Stimulated activated CD4-positive, alpha-beta T cell treated with anti-CD3 and anti-CD28 coated beads, TNF-alpha, amount 100 ng/mL, for 1 hour (primary cell): ENCODE results near the gene S100A11.

Experiments used
- DNase-seq, 3 donors: peaks; one replicate each; pipeline ENCODE4 v3.0.0-alpha.2; 2020; ENCODE audit warnings: low read depth in 3 of 3, low spot score in 1 of 3

The S100A11 gene

DNA sequence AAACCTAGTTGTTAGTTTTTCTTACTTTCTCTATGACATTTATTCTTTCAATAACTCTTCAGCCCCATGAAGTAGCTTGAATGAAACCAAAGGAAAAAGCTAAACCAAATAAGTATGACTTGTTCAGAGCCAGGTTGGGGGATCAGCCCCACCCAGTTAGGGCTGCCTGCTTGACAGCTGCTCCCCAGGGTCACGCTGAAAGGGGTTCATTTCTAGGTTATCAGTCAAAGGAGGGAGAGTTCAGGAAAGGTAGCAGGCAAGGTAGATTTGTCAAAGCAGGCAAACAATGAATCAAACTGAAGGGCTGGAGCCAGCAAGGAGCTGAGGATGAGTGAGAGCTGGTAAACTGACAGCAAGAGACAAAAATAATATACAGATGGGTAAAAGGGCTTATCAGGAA is 3.1 kb upstream of the S100A11 start:
- DNase-seq, result no peak

DNA sequence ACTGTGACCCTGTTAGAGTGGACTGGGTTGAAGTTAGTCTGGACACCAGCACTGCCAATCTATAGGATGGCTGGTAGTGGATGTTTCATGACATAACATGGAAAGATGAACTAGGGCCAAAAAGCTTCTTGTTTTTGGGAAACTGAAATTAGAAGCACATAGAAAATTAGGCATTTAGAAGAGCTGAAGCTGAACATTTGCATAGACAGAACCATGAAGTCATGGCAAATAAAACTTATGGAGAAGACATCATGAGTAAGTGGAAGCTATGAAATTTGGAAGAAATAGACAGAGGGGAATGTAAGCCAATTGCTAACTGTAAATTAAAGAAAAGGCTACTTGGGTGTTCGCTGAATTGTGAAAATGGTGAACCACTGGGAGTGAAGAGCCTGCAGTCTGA is 2.7 kb upstream of the S100A11 start:
- no peak for DNase-seq

DNA sequence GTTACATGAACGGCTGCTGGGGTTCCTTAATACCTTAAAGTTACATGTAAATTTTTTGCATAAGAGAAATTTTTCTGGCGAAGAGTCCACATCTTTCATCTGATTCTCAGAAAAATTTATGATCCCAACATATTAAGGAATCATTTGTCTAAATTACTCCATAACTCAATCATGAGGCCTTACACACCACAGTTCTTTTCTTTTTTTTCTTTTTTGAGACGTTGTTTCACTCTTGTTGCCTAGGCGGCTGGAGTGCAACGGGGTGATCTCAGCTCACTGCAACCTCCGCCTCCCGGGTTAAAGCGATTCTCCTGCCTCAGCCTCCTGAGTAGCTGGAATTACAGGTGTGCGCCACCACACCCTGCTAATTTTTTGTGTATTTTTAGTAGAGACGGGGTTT is 2.1 kb upstream of the S100A11 start:
- no peak for DNase-seq

DNA sequence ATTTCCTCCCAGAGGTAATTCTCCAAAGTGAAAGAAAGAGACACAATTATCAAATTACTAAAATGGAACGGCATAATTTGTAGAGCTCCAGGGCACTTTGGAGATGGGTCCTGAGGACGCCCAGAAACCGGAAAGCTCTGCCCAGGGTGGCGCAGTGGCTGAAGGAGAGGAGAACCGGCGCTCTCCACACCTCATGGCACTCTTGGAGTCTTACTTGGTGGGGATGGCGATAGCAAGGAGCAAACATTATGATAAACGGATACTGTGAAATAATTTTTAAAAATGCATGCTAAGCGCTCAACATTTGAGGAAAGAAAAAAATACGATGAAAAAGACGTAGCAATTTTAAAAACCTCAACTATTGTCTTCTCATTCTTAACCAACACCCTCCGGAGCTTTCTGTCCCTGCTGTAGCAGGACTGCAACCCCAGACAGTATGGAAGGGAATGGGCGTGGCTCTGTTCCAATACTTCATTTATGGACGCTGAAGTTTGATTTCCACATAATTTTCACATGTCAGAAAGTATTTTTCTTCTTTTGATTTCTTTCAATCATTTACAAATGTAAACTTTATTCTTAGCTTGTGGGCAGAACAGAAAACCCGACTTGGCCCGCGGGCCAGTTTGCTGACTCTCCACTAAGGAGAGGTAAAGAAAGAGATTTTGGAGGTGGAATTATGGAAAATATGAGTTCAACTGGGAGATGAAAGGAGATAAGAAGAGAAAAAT is 1.1 kb downstream of the S100A11 start:
- DNase-seq, result no peak

DNA sequence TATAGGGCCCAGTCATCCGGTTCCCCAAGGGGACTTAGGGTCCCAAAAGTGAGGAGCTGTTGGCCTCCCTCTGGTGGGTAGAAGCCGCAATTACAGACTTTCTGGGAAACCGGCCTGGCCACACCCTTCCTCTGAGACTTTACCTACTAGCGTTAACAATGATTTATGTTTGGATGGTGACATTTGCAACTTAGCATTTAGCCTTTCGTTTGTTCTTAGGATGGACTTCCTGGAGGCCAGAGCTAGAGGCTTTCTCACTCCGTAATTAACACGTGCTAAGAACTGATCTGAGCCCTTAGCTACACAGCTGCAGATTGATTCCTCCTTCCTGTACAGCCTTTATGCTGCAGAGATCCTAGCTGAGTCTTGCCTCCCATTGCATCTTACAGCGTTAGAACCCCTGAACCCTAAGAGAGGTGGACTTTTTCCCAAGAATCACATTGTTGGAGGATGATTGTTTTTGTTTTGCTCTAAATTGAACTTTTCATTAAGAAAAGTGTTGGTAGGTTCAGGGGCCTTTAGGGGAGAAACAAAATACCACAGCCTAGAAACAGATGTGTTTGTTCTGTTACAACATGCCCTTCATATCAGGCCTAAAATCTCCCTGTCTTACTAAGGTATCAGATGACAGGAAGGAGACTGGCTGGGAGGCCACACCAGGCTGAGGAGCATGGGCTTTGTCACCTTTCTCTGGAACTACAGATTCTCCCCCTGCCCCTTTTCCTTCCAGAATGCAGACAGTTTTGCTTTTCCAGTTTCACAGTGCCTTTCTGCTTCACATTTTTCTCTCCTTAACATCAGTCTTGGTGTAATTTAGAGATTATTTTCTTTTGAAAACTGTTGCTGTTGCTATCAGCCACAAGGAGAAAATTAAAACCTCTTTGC is 1.9 kb downstream of the S100A11 start:
- DNase-seq, result peak in 2 of 3 donors; percentile 15 to 27

DNA sequence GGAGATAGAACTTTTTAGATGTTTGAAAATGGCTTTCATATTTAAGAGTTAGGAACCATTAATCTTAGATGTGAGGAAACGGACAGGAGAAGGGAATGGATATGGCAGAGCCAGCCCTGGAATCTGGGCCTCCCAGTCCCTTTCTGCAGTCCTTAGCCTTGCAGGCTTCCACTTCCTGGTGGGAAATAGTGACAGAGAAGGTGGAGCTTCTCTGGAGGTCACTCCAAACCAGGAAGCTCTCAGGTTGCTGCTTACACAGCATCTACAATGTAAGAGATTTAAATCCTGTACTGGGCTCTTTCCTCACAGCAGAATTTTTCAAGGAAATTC is 2.5 kb downstream of the S100A11 start:
- no peak for DNase-seq

DNA sequence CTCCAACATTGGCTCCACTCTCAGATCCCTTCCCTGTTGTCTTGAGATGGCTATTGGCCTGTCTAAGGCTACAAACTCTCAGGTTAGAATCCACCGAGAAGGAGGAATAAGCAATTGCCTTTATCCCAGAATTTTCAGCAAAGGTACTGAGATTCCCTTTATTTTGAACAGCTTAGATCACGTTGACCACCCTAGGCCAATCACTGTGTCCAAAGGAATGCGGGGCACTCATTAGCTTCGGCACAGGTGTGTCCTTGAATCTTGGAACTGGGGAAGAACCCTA is 6.9 kb downstream of the S100A11 start:
- no peak for DNase-seq

DNA sequence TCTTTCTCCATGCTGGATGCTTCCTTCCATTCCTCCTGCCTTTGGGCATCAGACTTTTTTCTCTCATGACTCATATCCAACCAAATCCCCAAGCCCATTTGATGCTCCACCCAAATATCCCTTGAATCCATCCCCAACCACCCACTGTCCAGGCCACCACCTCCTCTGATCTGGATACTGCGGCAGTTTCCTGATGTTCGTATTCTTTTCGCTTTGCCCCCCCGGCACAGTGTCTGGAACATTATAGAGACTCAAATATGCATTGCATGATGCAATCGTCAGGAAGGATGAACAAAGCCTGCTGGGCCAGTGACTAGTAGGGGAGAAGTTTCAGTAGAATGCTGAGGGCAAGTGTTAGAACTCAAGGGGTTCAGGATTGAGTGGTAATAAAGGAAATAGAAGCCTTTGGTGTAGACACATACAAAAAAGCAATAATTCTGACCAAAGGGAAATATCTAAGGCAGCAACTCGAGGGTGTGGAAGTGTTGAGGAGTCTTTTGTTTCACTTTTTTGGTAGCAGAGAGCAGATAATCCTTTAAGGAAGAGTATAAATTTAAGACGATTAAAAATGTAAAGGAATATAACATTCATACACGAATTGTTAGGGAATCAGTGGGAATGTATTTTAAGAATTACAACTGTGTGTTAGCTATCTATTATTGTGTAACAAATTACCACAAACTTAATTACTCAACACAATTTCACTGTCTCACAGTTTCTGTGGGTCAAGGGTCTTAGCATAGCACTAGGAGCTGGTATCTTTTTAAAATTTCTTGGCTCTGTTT is 7.5 kb downstream of the S100A11 start:
- DNase-seq, result no peak

DNA sequence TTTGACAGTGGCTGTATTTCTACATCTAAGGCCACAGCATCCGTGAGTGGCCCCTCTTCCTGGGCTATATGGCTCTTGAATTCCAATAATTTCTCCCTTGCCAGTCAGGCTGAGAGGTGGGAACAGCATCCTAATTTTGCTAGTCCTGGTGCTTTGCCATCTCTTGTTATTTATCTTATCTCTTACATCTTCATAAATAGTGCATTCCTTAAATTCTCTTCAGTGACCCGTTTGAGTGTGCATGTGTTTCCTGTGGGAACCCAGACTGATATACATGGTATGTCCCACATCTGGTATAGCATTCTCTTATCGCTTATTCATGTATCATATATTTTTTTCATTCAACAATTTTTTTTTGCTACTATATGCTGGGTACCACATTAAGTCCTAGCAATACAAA is 9.9 kb downstream of the S100A11 start:
- no peak for DNase-seq

DNA sequence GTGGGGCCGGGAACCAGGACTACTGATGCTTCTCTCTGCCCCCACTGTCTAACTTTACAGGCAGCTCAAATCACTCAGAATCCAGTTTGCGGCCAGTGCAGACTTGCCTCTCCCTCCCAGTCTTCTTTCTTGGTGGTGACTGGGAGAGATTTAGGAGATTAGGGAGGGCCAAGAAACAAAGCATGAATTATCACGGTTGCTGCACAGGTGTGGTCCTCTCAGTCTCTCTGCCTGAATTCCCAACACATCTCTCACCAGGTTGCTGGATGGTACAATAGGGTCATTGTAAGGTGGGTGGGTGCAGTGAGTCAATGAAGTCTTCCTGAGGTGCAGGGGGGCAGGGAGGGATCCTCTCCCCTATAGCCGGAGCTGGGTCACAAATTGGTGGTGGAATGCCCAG is 12.6 kb downstream of the S100A11 start:
- no peak for DNase-seq

DNA sequence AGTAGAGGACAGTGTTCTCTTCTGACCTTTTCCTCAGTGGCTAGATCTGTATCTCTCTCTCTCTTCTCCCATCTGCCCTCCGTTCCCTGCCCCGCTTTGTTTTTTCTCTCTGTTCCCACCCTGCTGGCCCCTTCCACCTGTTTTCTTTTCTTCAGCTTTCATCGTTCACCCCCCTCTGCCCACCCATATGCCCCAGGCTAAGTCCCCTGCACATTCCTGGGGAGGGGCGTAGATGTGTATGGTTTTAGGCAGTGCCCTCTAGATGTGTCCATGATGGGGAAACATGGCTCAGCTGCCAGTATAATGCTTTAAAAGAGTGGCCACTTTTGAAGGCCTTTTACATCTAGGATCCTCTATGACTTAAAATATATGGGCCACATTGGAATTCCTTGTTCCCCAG is 13.6 kb downstream of the S100A11 start:
- no peak for DNase-seq

DNA sequence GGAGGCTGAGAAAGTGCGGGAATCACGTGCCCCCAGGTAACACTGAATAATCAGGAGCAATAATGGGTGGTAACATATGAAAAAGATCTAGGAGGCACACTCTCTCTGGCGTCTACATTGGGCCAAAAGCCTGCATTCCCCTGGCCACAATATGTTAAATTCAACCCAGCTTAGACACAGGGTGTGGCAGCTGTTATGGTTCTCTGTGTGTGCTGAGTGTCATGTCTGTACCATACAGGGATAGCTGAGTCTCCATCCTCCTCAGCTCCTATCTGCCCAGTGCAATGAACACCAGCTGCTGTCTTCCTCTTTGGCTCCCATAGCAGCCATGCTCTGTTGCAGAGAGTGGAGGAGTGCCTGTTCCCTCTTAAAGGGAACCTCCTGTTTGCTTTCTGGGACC is 14.3 kb downstream of the S100A11 start:
- DNase-seq, result no peak

DNA sequence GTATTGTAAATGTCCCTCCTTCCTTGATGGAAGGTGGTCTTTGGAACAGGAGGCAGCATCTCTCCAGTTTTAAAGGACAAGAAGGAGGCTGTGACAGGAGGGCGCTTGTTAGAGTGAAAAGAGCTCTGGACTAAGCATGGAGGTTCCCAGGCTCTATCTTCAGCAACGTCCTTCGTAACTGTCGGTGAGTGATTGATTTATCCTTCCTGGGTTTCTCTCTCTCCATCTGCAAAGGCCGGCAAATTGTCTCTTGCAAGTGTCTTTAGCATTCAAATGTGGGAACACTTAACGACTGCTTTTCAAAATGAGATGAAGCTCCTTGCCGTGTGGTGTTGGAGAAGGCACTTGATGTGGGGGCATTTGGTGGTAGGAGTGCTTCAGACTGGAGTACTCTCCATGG is 15.2 kb downstream of the S100A11 start:
- DNase-seq, result no peak

DNA sequence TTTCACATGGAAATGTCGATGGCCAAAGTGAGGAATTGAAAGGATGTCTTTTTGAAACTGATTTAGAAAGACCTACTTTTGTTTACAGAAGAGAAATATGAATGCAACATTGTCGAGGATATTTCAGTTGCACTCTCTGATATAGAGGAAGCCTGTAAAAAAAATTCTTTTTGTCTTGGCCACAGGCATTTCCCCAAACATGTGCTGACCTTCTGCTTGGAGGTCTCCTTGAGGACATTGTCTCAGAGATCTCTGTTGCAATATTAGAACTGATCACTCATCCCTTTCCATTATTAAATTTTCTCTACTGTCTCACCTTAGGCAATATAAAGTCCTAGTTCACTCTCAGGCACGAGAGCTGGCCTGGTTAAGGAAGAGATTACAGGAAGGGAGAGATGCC is 16.0 kb downstream of the S100A11 start:
- DNase-seq, result no peak

DNA sequence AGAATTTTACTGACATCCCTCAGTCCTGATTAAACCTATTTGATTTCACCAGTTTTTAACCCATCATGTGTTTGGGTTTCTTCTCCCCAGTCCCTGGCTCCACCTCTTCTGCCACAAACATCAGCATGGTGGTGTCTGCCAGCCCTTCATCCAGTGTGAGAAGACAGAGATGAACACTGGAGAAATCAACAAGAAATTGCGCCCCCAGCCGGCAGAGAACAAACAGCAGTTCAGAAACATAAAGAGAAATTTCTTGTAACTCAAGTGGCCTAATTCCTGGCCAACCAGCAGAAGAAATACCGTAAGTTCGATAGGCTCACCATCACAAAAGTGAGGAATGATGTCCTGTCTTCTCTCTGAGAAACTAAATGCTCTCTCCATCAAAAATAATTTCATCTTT is 18.3 kb downstream of the S100A11 start:
- no peak for DNase-seq

DNA sequence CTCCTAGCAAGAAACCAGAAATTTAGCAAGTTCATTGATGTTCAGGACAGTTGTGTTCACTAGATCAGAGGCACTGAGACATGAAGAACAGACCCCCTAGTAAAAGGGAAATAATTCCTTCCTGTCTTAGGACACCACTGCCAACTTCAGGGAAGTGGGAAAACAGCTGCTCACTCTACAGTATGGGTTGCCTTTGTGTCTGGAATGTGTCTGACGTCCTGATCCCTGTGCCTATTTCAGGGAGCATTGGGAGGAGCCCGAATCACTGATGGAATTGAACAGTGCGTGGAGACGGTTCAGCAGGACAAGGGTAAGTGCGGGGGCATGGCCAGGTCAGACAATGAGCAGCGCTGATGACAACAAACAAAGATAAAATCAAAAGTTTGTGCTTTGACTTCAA is 21.0 kb downstream of the S100A11 start:
- no peak for DNase-seq

DNA sequence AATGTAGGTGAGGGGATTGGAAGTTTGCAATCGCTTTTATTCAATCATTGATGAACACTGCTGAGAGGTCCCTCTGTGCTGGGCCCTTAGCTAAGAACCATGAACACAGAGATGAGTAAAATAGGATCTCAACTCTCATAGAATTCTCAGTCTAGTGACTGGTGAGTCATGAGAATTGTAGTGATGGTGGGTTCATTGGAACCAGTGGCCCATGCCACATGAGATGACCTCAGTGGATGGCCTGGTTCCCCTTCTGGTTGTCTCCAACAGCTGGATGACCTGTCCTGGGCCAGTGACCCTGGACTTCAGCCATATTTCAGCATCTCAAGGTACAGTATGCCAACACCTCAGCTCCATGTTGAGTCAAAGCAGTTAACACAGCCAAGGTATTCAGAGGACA is 21.9 kb downstream of the S100A11 start:
- no peak for DNase-seq

DNA sequence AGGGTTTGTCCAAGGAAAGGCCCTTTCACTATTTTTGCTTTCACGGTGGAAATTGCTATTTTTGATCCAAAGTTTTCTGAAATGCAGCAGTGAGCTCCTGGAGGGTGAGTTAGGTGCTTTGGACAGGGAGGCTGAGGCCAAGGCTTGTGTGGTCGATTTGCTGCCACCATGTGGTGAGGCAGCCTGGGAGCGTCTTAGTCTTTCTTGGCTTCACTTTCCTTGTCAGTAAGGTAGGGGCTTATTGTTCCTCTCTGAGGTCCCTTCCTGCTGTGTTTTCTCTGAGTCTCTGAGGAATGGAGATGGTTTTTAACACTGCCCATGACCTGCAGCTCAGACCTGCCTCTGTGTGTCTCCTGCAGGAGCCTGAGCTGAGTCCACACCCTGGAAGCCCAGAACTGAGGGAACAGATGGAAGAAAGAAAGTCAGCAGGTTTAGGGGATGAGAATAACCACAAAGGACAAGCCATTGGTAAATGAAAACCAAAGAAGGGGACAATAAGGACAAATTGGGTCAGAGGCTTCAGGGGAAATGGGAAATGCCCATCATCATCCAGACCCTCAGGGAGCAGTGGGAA is 23.1 kb downstream of the S100A11 start:
- DNase-seq, result no peak

DNA sequence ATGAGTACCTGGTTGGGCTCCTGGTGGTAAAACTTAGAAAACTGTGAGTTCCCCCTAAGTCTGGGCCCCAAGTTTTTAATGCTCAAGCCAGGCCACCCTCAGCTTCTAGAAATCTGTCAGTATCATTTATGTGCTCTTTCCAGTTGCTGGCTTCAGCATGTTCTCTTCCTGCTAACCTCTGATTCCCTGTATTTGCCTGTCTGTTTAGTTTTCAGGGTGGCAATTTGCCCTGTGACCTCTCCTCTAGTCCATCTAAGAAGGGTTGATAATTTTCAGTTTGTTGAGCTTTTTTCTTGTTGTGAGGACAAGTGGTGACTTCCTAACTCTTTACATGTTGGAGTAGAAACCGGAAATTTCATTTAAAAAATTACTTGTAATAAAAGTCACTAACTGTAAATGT is 27.1 kb downstream of the S100A11 start:
- no peak for DNase-seq

DNA sequence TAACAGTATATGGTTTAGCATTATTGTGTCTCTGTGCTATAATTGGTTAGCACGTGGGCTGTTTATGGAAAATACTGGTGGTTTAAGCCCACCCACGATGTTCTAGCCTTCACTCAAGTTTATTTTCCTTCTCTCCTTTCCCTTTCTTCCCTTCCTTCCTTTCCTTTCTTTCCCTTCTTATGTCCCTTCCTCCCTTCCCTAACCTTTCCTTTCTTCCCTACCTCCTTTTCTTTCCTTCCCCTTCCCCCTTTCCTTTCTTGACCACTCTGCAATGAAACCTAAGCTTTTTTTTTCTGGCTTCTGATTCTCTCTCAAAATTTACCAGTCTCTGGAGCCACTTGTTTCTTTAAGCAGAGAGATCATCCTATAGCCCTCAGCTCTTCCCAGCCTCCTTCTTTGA is 29.8 kb downstream of the S100A11 start:
- no peak for DNase-seq

DNA sequence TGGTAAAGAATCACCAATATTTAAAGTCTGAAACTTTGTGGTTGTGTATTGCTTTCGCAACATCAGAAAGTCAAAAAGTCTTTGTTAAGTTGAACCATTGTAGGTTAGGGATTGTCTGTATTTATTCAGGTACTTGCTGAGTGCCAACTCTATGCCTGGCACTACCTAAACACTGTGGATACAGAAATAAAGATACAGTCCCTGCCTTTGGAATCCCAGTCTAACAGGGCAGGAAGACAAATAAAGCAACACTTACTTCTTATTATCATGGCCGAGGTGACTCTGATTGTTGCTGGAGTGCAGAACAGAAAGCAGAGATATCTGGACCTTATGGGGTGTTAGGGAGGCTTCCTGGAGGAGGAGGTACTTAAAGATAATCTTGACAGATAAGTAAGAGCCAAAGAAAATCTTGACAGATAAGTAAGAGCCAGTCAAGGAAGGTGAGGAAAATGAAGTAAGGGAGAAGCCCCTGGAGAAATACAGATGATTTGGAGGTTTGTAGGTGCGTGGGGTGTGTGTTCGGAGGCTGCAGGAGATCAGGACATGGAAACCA is 31.4 kb downstream of the S100A11 start:
- no peak for DNase-seq
